ENCODE data around the gene MED13.
A peak's percentile ranks its signal among the peaks of the same experiment; 100 is the strongest.

MED13 gene, protein sequence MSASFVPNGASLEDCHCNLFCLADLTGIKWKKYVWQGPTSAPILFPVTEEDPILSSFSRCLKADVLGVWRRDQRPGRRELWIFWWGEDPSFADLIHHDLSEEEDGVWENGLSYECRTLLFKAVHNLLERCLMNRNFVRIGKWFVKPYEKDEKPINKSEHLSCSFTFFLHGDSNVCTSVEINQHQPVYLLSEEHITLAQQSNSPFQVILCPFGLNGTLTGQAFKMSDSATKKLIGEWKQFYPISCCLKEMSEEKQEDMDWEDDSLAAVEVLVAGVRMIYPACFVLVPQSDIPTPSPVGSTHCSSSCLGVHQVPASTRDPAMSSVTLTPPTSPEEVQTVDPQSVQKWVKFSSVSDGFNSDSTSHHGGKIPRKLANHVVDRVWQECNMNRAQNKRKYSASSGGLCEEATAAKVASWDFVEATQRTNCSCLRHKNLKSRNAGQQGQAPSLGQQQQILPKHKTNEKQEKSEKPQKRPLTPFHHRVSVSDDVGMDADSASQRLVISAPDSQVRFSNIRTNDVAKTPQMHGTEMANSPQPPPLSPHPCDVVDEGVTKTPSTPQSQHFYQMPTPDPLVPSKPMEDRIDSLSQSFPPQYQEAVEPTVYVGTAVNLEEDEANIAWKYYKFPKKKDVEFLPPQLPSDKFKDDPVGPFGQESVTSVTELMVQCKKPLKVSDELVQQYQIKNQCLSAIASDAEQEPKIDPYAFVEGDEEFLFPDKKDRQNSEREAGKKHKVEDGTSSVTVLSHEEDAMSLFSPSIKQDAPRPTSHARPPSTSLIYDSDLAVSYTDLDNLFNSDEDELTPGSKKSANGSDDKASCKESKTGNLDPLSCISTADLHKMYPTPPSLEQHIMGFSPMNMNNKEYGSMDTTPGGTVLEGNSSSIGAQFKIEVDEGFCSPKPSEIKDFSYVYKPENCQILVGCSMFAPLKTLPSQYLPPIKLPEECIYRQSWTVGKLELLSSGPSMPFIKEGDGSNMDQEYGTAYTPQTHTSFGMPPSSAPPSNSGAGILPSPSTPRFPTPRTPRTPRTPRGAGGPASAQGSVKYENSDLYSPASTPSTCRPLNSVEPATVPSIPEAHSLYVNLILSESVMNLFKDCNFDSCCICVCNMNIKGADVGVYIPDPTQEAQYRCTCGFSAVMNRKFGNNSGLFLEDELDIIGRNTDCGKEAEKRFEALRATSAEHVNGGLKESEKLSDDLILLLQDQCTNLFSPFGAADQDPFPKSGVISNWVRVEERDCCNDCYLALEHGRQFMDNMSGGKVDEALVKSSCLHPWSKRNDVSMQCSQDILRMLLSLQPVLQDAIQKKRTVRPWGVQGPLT (N-terminal part only)

DNA sequence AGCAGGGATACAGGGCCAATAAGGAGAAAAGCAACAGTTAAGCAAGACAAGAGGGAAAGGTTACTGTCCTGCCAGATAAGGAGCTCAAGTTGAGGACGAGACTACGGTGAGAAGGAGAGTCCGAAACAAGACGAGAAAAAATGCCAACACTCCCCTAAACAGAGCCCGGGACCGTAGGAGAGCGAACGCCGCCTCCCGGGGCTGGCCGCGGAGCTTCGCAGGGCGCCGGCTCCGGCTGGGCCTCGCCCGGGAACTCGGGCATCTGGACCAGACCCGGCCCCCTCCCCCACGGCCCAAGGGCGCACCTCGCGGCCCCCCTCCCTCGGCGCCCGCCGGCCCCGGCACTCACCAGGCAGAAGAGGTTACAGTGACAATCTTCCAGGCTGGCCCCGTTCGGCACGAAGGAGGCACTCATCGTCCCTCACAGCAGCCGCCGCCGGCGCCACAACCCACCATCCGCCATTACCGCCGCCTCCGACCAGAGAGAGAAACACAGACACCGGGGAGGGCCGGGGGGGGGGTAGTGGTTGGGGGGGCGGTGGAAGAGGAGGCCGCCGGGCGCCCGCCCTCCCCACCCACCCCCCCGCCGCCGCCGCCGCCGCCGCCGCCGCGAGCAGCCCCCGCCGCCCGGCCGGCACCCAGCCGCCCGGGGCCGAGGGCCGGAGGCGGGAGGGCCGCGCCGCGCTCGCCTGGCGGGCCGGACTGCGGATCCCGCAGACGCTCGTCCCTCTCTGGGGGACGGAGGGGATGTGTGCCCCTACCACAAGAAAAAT, at the start of gene MED13:
Gene MED13 (minus strand): TSS at position 488 of the 773 bp plus-strand sequence. CDS start 73 bp downstream, at position 415.
- DNase-seq (ENCODE audit: low read depth) = no peak

GRCh38 chr17:62112229-62112628, 47.2 kb upstream of the MED13 start:
- DNase-seq (ENCODE audit: low read depth) = no peak

DNA sequence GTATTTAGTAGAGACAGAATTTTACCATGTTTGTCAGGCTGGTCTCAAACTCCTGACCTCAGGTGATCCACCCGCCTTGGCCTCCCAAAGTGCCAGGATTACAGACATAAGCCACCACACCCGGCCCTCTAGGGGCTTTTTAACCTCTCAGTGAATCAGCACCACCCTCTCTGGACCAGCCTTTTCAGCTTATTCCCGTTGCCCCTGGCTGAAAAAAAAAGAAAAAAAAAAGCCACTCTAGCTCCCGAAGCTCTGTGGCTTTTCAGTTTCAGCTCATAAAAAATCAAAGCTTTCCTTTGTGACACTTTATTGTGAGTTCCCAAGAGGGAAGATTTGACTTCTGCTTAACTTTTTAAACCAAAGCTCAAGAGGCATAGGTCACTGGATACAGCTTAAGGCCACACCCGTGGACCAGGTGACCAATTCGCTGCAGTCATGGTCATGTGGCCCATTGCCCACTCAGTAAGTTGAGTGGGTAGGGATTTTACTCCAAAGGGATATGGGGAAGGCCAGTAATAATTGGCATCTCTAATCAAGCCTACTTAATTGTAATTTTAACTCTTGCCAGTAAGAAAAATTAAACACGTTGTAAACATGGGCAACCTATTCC, 46.6 kb upstream of the MED13 start:
- no peak for DNase-seq (ENCODE audit: low read depth)

DNA sequence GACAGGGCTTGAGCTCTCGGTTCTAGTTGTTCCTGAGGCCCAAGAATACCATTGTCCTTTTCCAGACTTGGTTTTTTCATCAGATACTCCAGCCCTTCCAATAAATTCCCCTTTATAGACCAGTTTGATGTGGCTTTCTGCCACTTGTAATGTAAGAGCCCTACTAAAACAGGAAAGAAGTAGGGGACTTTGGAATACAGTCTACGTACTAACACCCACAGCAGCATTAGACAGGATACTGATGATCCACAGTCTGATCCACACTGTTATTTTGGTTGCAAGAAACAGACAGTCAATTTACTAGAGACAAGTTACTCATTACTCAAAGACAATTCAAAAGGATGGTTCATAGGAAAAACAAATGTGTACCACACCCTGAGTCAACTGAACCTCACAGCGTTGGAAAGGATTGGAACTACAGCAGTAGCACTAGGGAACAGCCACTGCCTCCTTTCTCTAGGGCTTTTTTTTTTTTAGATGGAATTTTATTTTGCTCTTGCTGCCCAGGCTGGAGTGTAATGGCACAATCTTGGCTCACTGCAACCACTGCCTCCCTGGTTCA, 45.9 kb upstream of the MED13 start:
- peak; percentile 35 for DNase-seq (ENCODE audit: low read depth)

DNA sequence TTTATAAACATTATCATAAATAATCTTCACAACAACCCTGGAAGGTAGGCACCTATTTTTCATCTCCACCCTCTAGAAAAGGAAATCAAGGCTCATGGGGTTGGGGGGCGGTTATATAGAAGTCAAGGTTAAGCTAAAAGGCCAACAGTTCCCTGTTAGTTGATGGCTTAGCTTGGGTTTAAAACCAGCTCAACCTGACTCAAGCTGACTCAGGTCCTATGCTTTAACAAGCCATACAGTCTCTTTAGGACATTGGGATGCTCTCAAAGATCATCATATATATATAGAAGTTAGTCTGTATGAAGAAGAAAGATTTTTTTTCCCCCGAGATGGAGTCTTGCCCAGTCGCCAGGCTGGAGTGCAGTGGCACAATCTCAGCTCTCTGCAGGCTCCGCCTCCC, 44.8 kb upstream of the MED13 start:
- DNase-seq (ENCODE audit: low read depth) = no peak

DNA sequence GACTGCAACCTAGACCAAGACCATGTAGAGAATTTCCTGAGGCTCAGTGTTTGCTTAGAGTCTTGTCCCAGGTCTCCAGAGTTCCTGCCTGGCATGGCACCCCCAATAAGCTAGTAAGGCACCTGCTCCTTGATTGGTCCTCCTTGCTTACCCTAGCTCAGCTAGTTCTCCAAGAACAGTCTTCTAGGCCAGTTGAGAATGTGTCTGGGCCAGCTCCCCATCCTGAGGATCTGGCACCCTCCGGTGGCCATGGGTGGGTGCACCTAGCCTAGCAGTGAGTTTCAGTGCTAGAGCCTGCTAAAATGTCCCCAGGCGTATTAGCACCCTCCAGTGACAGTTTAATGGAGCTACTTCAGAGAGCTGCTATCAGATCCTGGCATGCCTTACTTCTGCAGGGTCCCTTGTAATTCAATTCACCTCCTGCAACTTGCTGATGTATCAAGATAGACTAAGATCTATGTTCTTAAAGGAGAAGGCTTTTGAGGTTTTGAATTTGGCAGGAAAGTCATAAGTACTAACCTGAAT, 44.4 kb upstream of the MED13 start:
- DNase-seq (ENCODE audit: low read depth) = peak; percentile 68

DNA sequence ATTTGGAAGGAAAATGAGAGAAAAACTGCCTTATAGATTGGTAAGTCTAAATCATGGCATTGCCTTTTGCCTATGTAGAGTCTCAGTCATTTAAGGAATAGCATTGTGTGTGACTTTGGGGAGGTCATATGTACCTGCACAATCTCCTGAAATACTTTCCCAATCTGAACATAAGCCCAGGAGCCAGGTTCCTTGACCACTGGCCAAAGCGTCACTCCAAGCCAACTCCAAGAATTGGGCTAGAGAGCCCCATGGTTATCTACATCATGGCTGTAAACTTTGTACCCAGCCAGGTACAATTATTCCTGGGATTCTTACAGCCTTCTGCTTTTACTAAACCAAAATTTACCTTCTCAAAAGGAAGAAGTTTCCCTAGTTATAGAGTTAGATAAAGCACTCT, 40.8 kb upstream of the MED13 start:
- DNase-seq (ENCODE audit: low read depth) = no peak

DNA sequence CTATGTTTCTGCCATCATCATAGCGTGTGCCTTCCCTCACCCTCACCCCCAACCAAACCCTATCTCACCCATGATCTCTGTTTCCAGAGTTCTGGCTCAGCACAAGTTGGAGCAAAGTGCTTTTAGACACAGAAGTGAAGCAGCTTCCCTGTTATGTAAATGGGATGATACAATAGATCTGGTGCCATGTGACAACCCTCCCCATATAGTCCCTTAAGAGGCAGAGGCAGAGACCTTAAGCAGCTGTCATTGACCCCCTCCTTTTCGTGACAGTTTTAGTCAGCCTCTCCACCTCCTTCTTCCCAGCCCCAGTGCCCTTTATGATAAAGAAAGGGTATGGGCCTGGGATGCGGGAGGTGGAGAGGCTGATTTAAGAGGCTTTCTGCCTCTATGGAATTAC, 40.3 kb upstream of the MED13 start:
- DNase-seq (ENCODE audit: low read depth) = no peak

DNA sequence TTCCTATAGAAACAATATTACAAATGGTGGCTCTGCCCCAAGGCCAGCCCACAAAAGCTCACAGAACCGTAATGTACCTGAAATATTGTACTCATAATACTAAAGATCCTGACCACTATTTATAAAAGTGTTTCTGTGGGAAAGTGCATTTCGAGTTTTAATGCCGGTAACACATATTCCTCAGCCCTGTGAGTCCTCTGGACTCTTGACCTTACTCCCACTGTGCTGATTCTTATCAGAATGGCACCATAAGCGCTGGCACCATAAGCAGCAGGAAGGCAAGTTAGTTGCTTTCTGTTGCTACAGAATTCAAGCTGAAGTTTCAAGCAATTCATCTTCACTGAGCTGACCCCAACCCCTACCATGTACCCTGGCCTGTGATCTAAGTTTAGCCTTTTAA, 36.4 kb upstream of the MED13 start:
- DNase-seq (ENCODE audit: low read depth) = no peak

DNA sequence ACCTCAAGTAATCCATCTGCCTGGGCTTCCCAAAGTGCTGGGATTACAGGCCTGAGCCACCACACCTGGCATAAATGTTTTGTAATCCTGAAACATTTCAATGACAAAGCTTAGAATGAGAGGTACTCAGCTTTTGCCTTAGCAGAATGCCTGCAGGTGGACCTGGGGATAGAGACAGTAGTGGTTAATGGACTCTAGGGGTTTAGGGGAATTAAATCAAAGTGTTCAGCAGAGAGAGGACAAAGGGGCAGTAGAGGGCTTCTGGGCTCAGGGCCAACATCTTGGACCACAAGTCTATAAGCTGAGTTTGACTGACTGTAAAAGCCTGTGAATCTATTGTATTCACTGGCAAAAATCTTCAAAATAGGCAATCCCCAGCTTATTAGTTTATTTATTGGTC, 36.0 kb upstream of the MED13 start:
- no peak for DNase-seq (ENCODE audit: low read depth)

DNA sequence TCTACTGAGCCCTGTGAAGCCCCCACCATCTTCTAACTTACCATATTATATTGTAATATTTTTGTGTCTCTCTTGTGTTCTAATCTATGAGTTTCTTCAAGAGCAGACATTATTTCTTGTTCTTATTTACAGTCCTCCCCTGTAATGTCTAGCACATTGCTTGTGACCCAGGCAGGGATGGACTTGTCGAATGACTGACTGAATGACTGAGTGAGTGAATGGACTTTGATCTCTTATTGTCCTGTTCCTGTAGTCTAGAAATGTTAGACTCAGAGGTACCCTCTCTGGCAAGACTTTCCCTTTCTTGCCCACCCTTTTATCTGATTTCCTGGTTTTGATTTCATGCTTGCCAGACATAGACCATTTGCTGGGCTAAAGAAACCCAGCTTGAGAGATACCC, 35.0 kb upstream of the MED13 start:
- DNase-seq (ENCODE audit: low read depth) = no peak

DNA sequence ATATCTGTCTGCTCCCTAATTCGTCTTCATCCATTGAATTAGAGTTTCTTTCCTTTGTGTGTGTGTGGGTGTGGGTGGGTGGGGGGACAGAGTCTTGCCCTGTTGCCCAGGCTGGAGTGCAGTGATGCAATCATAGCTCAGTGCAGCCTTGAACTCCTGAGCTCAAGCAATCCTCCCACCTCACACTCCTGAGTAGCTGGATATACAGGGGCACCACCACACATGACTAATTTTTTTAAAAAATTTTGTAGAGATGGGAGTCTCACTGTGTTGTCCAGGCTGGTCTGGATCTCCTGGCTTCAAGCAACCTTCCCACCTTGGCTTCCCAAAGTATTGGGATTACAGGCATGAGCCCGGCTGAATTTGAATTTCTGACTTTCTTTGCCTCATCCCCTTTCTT, 34.5 kb upstream of the MED13 start:
- no peak for DNase-seq (ENCODE audit: low read depth)

GRCh38 chr17:62098623-62099231, 33.6 kb upstream of the MED13 start:
- DNase-seq (ENCODE audit: low read depth) = no peak

DNA sequence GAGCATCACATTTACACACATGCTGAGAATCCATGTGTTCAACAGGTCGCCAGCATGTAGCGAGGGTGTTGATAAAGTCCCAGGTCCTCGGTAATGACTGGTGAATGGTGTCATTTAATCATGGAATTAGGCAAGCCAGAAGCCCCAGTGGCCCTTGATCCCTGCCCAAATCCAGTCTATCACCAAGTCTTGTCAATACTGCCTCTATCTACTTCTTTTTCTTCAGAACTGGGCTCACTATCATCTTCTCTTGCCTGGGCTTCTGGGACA, 31.3 kb upstream of the MED13 start:
- no peak for DNase-seq (ENCODE audit: low read depth)

DNA sequence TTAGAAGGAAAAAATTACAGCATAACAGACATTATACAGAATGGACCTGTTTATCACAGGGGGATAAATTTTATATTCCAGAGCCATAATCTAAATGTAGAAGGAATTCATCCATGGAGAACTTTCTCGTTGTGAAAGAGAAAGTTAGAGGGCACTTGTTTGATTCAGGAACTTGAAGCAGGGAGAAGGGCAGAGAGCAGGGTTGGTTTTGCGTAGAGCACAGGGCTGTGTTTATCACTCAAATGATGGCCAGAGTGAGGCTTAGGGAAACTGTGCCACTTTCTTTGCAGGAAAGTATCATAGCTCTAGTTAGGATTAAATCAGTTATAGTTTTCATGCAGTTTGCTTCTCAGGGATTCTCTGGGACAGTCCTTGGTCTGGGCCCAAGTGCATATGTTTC, 29.1 kb upstream of the MED13 start:
- no peak for DNase-seq (ENCODE audit: low read depth)

GRCh38 chr17:62093188-62094155, 28.4 kb upstream of the MED13 start:
- DNase-seq (ENCODE audit: low read depth) = peak; percentile 90

DNA sequence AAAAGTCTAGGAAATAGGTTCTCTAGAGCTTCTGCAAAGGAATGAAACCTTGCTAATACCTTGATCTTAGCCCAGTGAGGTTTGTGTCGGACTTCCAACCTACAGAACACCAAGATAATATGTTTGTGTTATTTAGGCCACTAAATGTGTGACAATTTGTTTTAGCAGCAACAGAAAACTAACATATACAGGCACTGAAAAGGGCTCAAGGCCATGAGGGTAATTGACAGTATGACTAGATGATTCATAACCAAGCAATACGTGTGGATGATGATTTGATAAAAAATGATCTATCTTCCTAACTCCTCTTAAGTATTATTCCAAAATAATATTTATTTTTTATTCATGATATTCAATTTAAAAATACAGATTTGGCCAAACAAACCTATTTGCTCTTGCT, 27.7 kb upstream of the MED13 start:
- DNase-seq (ENCODE audit: low read depth) = no peak

DNA sequence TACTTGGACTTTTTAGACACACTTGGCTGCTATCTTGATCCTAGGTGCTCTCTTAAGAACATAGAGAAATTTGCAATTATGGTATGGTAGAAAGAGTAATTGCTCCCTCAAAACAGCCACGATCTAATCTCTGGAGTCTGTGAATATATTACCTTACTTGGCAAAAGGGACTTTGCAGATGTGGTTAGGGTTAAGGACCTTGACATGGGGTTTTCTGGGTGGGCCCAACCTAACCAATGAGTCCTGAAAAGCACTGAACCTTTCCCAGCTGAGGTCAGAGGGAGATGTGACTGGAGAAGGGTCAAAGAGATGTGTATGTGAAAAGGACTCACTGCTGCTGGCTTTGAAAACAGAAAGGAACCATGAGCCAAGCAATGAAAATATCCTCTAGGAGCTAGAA, 26.7 kb upstream of the MED13 start:
- DNase-seq (ENCODE audit: low read depth) = no peak

DNA sequence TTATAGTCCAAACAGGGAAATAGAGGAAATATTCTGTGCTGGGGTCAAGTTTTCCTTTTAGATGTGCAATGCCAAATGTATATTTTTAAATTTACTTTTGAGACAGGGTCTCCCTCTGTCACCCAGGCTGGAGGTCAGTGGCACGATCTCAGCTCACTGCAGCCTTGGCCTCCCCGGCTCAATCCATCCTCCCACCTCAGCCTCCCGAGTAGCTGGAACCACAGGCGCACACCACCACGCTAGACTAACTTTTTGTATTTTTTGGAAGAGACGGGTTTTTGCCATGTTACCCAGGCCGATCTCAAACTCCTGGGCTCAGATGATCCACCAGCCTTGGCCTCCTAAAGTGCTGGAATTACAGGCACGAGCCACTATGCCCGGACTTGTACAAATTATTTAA, 25.8 kb upstream of the MED13 start:
- DNase-seq (ENCODE audit: low read depth) = no peak

Data from stromal cell of bone marrow (primary cell).